Esophagus squamous epithelium (tissue), 5 donors: Measurements from ENCODE around the gene MGAT1. TPM values are rescaled to one million over a fixed set of nuclear protein-coding genes. Genes with fewer than 3 reads are reported as not detected.

Experiments
- DNase-seq: peaks from one replicate; lab custom pipeline; 2025; lab: John Stamatoyannopoulos, UW
- H3K27ac ChIP-seq, 4 donors: fragments of 200-600 bp; sonication (generic); one replicate each; pipeline ENCODE4 v1.5.1; 2016 to 2019; ENCODE audit warnings: mild to moderate bottlenecking in 1 of 4
- H3K27me3 ChIP-seq, 4 donors: fragments of 200-600 bp; sonication (generic); 1 replicate in 3 of 4; 2 replicates in 1 of 4; pipeline versions ENCODE4 v1.5.1 to v1.6.0; 2017 to 2021; ENCODE audit warnings: antibody characterized with exemption in 1 of 4
- H3K36me3 ChIP-seq, 3 donors: fragments of 200-600 bp; sonication (generic); one replicate each; pipeline ENCODE4 v1.5.1; 2016 to 2019
- H3K4me1 ChIP-seq, 3 donors: fragments of 200-600 bp; sonication (generic); one replicate each; pipeline ENCODE4 v1.5.1; 2017 to 2019
- H3K4me3 ChIP-seq, 4 donors: fragments of 200-600 bp; sonication (generic); 1 replicate in 3 of 4; 2 replicates in 1 of 4; pipeline ENCODE4 v1.5.1; 2016 to 2019; ENCODE audit warnings: mild to moderate bottlenecking in 2 of 4, moderate library complexity in 1 of 4
- H3K9me3 ChIP-seq, 3 donors: fragments of 200-600 bp; sonication (generic); one replicate each; pipeline ENCODE4 v1.5.1; 2016 to 2019
- CTCF ChIP-seq, 6 experiments: fragments of 450-650 bp in 4 of 6; fragments of 200-600 bp in 2 of 6; sonication (generic) in 2 of 6; IDR thresholded peaks; one replicate each; pipeline ENCODE4 v1.5.1; 2016 to 2019; ENCODE audit warnings: antibody characterized with exemption in 6 of 6, mild to moderate bottlenecking in 4 of 6, moderate library complexity in 4 of 6
- POLR2A ChIP-seq, 4 donors: fragments of 450-650 bp; IDR thresholded peaks; one replicate each; pipeline ENCODE4 v1.6.1; 2017; ENCODE audit warnings: antibody characterized with exemption in 4 of 4, mild to moderate bottlenecking in 4 of 4, moderate library complexity in 3 of 4
- WGBS, 2 donors: methylation state at CpG; one replicate each; pipeline ENCODE4 v1.1.5; 2018; 5-methylcytosine and 5-hydroxymethylcytosine counted together
- intact Hi-C: fragments of 100-400 bp; cut with DNase I; formaldehyde crosslinking; loops from one replicate; pipeline ENCODE4 v1.15.0; 2022
- total RNA-seq, 4 donors: library from RNA; depleted of rRNA; stranded (reverse); fragments of >200 nt; gene quantifications; one replicate each; pipeline ENCODE4 v1.1.0, GENCODE V29; 2016
- donor health status: DM: yes; HTN: yes; CAD: no.

Gene MGAT1
- total RNA-seq, 4 donors from 2014 or later = 62.6 to 163 (median 111) TPM

- peak overlapping the region; percentile 11 to 70 (median 66) for H3K27ac ChIP-seq
- peak overlapping the region in 3 of 4 donors; percentile 4 to 45 (median 22) for H3K4me3 ChIP-seq
- no peak for DNase-seq
- no peaks in the 10 kb centered on the region for H3K9me3 ChIP-seq
- intact Hi-C loops = no loop called here
- peak in 1 of 4 donors; percentile 50 for TF ChIP-seq POLR2A (IDR thresholded peaks at IDR 0.05)
- TF ChIP-seq CTCF (IDR thresholded peaks at IDR 0.05) = no peak
- 62 to 71% methylated on average over 9 of the region's 9 CpGs for WGBS, 2 donors
- H3K4me1 ChIP-seq = peaks cover 32 to 81% (median 35%) of the 10 kb centered on the region in 3 donors
- no peaks in the 10 kb centered on the region for H3K27me3 ChIP-seq
- no peaks in the 10 kb centered on the region for H3K36me3 ChIP-seq
Observed at GRCh38 chr5:180815293-180815917, 12.8 kb upstream of the MGAT1 start.

GRCh38 chr5:180813420-180813819 is 10.8 kb upstream of the MGAT1 start:
- WGBS, 2 donors = 83 to 94% methylated on average over 3 to 5 of the region's 5 CpGs
- intact Hi-C loops = no loop called here

GRCh38 chr5:180811623-180812124 is 9.1 kb upstream of the MGAT1 start:
- 45 to 53% methylated on average over 10 of the region's 10 CpGs for WGBS, 2 donors
- intact Hi-C loops = no loop called here
- Histone ChIP-seq H3K9me3 (no peaks in the 10 kb centered on the region), H3K4me3 (peak overlapping the region in 3 of 4 donors; percentile 74 to 78 (median 77)), H3K36me3 (peaks cover 0 to 3% (median 0%) of the 10 kb centered on the region in 3 donors), H3K27ac (peak overlapping the region; percentile 96 to 99 (median 98)), H3K27me3 (no peaks in the 10 kb centered on the region), H3K4me1 (peaks cover 36 to 81% (median 50%) of the 10 kb centered on the region in 3 donors)
- peak in 1 of 4 donors; percentile 9 for TF ChIP-seq POLR2A (IDR thresholded peaks at IDR 0.05)
- no peak for TF ChIP-seq CTCF (IDR thresholded peaks at IDR 0.05)
- DNase-seq = no peak

More at GRCh38 chr5:180813420-180813819, 10.8 kb upstream of the MGAT1 start:
- TF ChIP-seq POLR2A (IDR thresholded peaks at IDR 0.05) (no peak), CTCF (IDR thresholded peaks at IDR 0.05) (no peak)
- Histone ChIP-seq H3K4me3 (peak overlapping the region in 2 of 4 donors; percentile 16 to 21), H3K9me3 (no peaks in the 10 kb centered on the region), H3K27me3 (no peaks in the 10 kb centered on the region), H3K36me3 (no peaks in the 10 kb centered on the region), H3K27ac (peak overlapping the region in 1 of 4 donors; percentile 29), H3K4me1 (peaks cover 34 to 81% (median 44%) of the 10 kb centered on the region in 3 donors)
- DNase-seq = no peak

- intact Hi-C loops = no loop called here
- Histone ChIP-seq H3K4me3 (peak overlapping the region; percentile 67 to 78 (median 76)), H3K36me3 (peaks cover 0 to 5% (median 0%) of the 10 kb centered on the region in 3 donors), H3K27me3 (no peaks in the 10 kb centered on the region), H3K9me3 (no peaks in the 10 kb centered on the region), H3K27ac (peak overlapping the region; percentile 96 to 99 (median 98)), H3K4me1 (peaks cover 38 to 81% (median 50%) of the 10 kb centered on the region in 3 donors)
- no peak for TF ChIP-seq CTCF (IDR thresholded peaks at IDR 0.05)
- no peak for TF ChIP-seq POLR2A (IDR thresholded peaks at IDR 0.05)
- DNase-seq = no peak
- 6 to 8% methylated on average over 16 to 24 of the region's 30 CpGs for WGBS, 2 donors
Observed at GRCh38 chr5:180810959-180811622, 8.5 kb upstream of the MGAT1 start.
